ENCODE results near the gene NFIC. TPM values are rescaled to one million over a fixed set of nuclear protein-coding genes. Genes with fewer than 3 reads are reported as not detected.

Gene NFIC
- polyA plus RNA-seq, 1 of the 3 experiments (the other 2 are of a cell fraction), result 7.2 TPM

- Histone ChIP-seq H3K9me2 (no peaks in the 10 kb centered on the region), H3K27ac (ENCODE audit: low read depth in 2 of 2, low read length in 1 of 2) (no peak overlapping the region), H4K20me1 (ENCODE audit: insufficient read depth) (peaks cover 34% of the 10 kb centered on the region), H3K4me3 (ENCODE audit: low read depth in 2 of 2, low read length in 1 of 2) (no peak overlapping the region), H3K9me3 (no peaks in the 10 kb centered on the region), H3K4me1 (ENCODE audit: control insufficient read depth in 1 of 2, insufficient read depth in 2 of 2, low read depth in 1 of 2, low read length in 1 of 2) (peaks cover 8 to 32% of the 10 kb centered on the region in 2 experiments; a peak in 2 of 4 replicates), H3K79me2 (ENCODE audit: insufficient read depth) (peaks cover 32% of the 10 kb centered on the region; the same call in 1 of the 2 replicates), H3K36me3 (replicated peaks in 1 of 2; ENCODE audit: control insufficient read depth in 1 of 2, insufficient read depth in 2 of 2, low read length in 1 of 2) (peaks cover 19 to 37% of the 10 kb centered on the region in 2 experiments), H3F3A (replicated peaks; ENCODE audit: insufficient read depth) (peaks cover 12% of the 10 kb centered on the region), H2AFZ (ENCODE audit: low read depth) (no peak overlapping the region), H3K4me2 (no peak overlapping the region), H3K27me3 (ENCODE audit: insufficient read depth) (no peaks in the 10 kb centered on the region), H3K9ac (no peak overlapping the region)
- DNase-seq, result peak; percentile 27
- WGBS (ENCODE audit: low lambda C conversion rate), result 94% methylated on average over 7 of the region's 7 CpGs
- no peak for TF ChIP-seq EZH2phosphoT487 (IDR thresholded peaks at IDR 0.05; ENCODE audit: borderline replicate concordance, low read depth)
- no peak for TF ChIP-seq ELF1 (IDR thresholded peaks at IDR 0.05)
- TF ChIP-seq EP300 (IDR thresholded peaks at IDR 0.05; ENCODE audit: borderline replicate concordance in 1 of 2, low read depth in 1 of 2, low read length in 1 of 2), result no peak
- no peak for TF ChIP-seq USF1 (IDR thresholded peaks at IDR 0.05; ENCODE audit: borderline replicate concordance, low read depth)
- CTCF ChIA-PET, result interaction anchor here (2.5 kb wide), 1 partner anchor 18 kb away, joined by 7 read pairs; no protein-coding TSS in a partner anchor
- POLR2A ChIA-PET, result no interaction called here
These were observed 89.1 kb downstream of the NFIC start for GRCh38 chr19:3455393-3455955.

DNA sequence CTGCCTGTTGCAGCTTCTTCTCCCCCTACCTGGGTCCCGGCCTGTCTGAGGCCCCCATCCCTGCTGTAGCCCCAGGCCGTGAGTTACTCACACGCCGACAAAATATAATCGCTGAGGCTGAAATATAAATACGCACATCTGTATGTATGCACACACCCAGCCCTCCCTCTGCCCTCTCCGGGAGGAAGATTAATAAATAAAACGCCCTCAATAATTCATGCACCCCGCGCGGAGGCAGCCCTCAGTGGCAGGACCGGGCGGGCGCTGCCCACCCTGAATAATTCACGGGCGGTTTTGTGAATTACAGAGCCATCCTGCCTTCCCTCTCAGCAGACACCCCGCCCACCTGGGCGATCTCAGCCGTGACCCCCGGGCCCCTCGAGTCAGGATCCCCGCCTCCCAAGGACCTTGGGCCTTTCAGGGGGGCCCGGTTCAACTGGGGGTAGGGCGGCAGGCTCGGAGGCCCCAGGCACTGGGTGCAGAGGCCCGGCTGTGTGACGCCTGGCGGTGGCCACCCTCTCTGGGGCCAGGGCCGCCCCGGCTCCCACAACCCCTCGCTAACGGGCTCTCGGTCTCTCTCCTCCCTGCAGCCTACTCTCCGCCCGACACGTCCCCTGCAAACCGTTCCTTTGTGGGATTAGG lies 89.7 kb downstream of the NFIC start:
- POLR2A ChIA-PET, result no interaction called here
- Histone ChIP-seq H3K9ac (no peak overlapping the region), H3K27ac (ENCODE audit: low read depth in 2 of 2, low read length in 1 of 2) (no peak overlapping the region), H2AFZ (ENCODE audit: low read depth) (no peak overlapping the region), H3F3A (replicated peaks; ENCODE audit: insufficient read depth) (peaks cover 10% of the 10 kb centered on the region), H3K9me2 (no peaks in the 10 kb centered on the region), H3K36me3 (replicated peaks in 1 of 2; ENCODE audit: control insufficient read depth in 1 of 2, insufficient read depth in 2 of 2, low read length in 1 of 2) (peaks cover 21 to 37% of the 10 kb centered on the region in 2 experiments), H4K20me1 (ENCODE audit: insufficient read depth) (peaks cover 31% of the 10 kb centered on the region), H3K9me3 (no peaks in the 10 kb centered on the region), H3K4me1 (ENCODE audit: control insufficient read depth in 1 of 2, insufficient read depth in 2 of 2, low read depth in 1 of 2, low read length in 1 of 2) (peaks cover 8 to 32% of the 10 kb centered on the region in 2 experiments; a peak in 2 of 4 replicates), H3K79me2 (ENCODE audit: insufficient read depth) (peaks cover 35% of the 10 kb centered on the region; the same call in 1 of the 2 replicates), H3K4me3 (ENCODE audit: low read depth in 2 of 2, low read length in 1 of 2) (no peak overlapping the region), H3K27me3 (ENCODE audit: insufficient read depth) (no peaks in the 10 kb centered on the region), H3K4me2 (no peak overlapping the region)
- CTCF ChIA-PET, result interaction anchor here (1.0 to 2.5 kb wide), 2 partner anchors 17 to 21 kb away, joined by 3 to 7 read pairs; no protein-coding TSS in a partner anchor
- no peak for TF ChIP-seq RAD21 (IDR thresholded peaks at IDR 0.05; ENCODE audit: low read length)
- TF ChIP-seq GABPA (IDR thresholded peaks at IDR 0.05; ENCODE audit: low read depth), result no peak
- no peak for TF ChIP-seq TCF12 (IDR thresholded peaks at IDR 0.05)
- no peak for TF ChIP-seq ELF1 (IDR thresholded peaks at IDR 0.05)
- no peak for TF ChIP-seq GATA2 (CRISPR knock-in tag; IDR thresholded peaks at IDR 0.05)
- TF ChIP-seq EP300 (IDR thresholded peaks at IDR 0.05; ENCODE audit: borderline replicate concordance in 1 of 2, low read depth in 1 of 2, low read length in 1 of 2), result no peak
- 89% methylated on average over 24 of the region's 37 CpGs for WGBS (ENCODE audit: low lambda C conversion rate)
- peak; percentile 32 for DNase-seq

Measured in SK-N-SH (cell line).